SK-N-SH treated with all-trans-retinoic acid at 6 μM for 48 hours (cell line): ENCODE data around the gene ARFGEF2.

Experiments
- RARB ChIP-seq: fragments of 250-450 bp; sonication (Bioruptor Pico); IDR thresholded peaks from 2 replicates; pipeline ENCODE4 v1.8.0; 2021; ENCODE audit warnings: mild to moderate bottlenecking, moderate library complexity
- SNAI2 ChIP-seq: fragments of 250-450 bp; sonication (Bioruptor Pico); IDR thresholded peaks from 2 replicates; pipeline ENCODE4 v1.5.0; 2020; ENCODE audit warnings: mild to moderate bottlenecking, moderate library complexity
- ZNF8 ChIP-seq: fragments of 450-650 bp; formaldehyde crosslinking; IDR thresholded peaks from 2 replicates; pipeline ENCODE4 v1.5.0; 2020; ENCODE audit warnings: mild to moderate bottlenecking, moderate library complexity

DNA sequence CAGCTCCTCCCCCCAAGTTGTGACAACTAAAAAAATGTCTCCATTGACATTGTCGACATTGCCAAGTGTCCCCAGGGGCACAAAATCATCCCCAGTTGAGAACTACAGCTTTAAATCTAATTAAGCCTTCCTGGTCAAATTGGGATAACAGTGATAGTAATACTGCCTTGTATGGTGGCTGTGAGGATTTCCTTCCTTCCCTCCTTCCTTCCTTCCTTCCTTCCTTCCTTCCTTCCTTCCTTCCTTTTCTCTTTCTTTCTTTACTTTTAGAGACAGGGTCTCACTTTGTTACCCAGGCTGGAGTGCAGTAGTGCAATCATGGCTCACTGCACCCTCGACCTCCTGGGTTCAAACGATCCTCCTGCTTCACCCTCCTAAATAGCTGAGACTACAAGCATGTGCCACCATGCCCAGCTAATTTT, 29.5 kb upstream of the ARFGEF2 start:
- TF ChIP-seq SNAI2, result no peak
- TF ChIP-seq RARB (CRISPR knock-in tag), result no peak
- TF ChIP-seq ZNF8 (CRISPR knock-in tag), result no peak
